C4-2B (cell line): ENCODE measurements around the gene SMIM10.
"Not testable (repeated sequence)": the region's sequence is repeated elsewhere in the genome, so short reads cannot be mapped to it uniquely, and the experiment has no call there.

Source experiments
- ZFX ChIP-seq: fragments of 450-650 bp; IDR thresholded peaks from 2 replicates; pipeline ENCODE4 v1.6.1; 2017
- TF ChIP-seq, protein P1 (sequence below): fragments of 450-650 bp; conservative IDR thresholded peaks from 2 replicates; pipeline ENCODE4 v1.5.1; 2017; ENCODE audit warnings: mild to moderate bottlenecking

- TF ChIP-seq, protein P1, sequence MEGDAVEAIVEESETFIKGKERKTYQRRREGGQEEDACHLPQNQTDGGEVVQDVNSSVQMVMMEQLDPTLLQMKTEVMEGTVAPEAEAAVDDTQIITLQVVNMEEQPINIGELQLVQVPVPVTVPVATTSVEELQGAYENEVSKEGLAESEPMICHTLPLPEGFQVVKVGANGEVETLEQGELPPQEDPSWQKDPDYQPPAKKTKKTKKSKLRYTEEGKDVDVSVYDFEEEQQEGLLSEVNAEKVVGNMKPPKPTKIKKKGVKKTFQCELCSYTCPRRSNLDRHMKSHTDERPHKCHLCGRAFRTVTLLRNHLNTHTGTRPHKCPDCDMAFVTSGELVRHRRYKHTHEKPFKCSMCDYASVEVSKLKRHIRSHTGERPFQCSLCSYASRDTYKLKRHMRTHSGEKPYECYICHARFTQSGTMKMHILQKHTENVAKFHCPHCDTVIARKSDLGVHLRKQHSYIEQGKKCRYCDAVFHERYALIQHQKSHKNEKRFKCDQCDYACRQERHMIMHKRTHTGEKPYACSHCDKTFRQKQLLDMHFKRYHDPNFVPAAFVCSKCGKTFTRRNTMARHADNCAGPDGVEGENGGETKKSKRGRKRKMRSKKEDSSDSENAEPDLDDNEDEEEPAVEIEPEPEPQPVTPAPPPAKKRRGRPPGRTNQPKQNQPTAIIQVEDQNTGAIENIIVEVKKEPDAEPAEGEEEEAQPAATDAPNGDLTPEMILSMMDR = not testable (repeated sequence)
- not testable (repeated sequence) for TF ChIP-seq ZFX
Measured at GRCh38 chrX:135019890-135020289, 29.1 kb downstream of the SMIM10 start.
